PFSK-1 (cell line): ENCODE results near the gene KCNH6.

Experiments used
- FOXP2 ChIP-seq: optimal IDR thresholded peaks from 2 replicates; pipeline ENCODE3; 2011; ENCODE audit warnings: borderline replicate concordance, control low read depth, inconsistent platforms; ENCODE audit not compliant: insufficient read depth; ENCODE audit errors: extremely low read length, extremely low read depth
- POLR2AphosphoS5 ChIP-seq: IDR thresholded peaks from 2 replicates; pipeline ENCODE4 v1.6.1; 2012; ENCODE audit warnings: low read depth, mild to moderate bottlenecking, control low read depth, low read length, moderate library complexity
- REST ChIP-seq, 2 experiments: IDR thresholded peaks; 2 replicates each; pipeline versions ENCODE4 v1.6.1 to v1.8.0; 2011 to 2012; ENCODE audit warnings: low read depth in 2 of 2, low read length in 2 of 2, control low read depth in 1 of 2, inconsistent platforms in 1 of 2, mild to moderate bottlenecking in 1 of 2, moderate library complexity in 1 of 2; ENCODE audit not compliant: insufficient read depth in 1 of 2
- SIN3A ChIP-seq: IDR thresholded peaks from 2 replicates; pipeline ENCODE4 v1.6.1; 2012; ENCODE audit warnings: mild to moderate bottlenecking, low read length, moderate library complexity, borderline replicate concordance; ENCODE audit not compliant: insufficient read depth
- TAF1 ChIP-seq: IDR thresholded peaks from 2 replicates; pipeline ENCODE4 v1.6.1; 2012; ENCODE audit warnings: low read length, control low read depth, borderline replicate concordance; ENCODE audit not compliant: insufficient read depth

GRCh38 chr17:63500543-63501390 lies 22.4 kb upstream of the KCNH6 start:
- TF ChIP-seq POLR2AphosphoS5 (no peak), REST (IDR thresholded peaks at IDR 0.05; ENCODE audit: insufficient read depth in 1 of 2, low read depth in 2 of 2, low read length in 2 of 2) (no peak), SIN3A (no peak), FOXP2 (no peak), TAF1 (no peak)
